AG08396 (cell line): ENCODE results near the gene CLPTM1L.
"Not testable (repeated sequence)": the region's sequence is repeated elsewhere in the genome, so short reads cannot be mapped to it uniquely, and the experiment has no call there.

Experiments used
- DNase-seq: peaks from one replicate; pipeline ENCODE4 v3.0.0; 2012; ENCODE audit warnings: low spot score, mixed read lengths

Gene CLPTM1L

GRCh38 chr5:1326532-1326875, 18.4 kb downstream of the CLPTM1L start:
- not testable (repeated sequence) for DNase-seq

GRCh38 chr5:1325870-1326531, 18.9 kb downstream of the CLPTM1L start:
- no peak for DNase-seq

GRCh38 chr5:1325191-1325741, 19.6 kb downstream of the CLPTM1L start:
- no peak for DNase-seq

- no peak for DNase-seq
These were observed 20.1 kb downstream of the CLPTM1L start for GRCh38 chr5:1324719-1325190.

GRCh38 chr5:1324301-1324700, 20.6 kb downstream of the CLPTM1L start:
- DNase-seq, result no peak

GRCh38 chr5:1323803-1324173, 21.1 kb downstream of the CLPTM1L start:
- no peak for DNase-seq

GRCh38 chr5:1322955-1323802, 21.7 kb downstream of the CLPTM1L start:
- DNase-seq, result no peak

GRCh38 chr5:1322036-1322900, 22.6 kb downstream of the CLPTM1L start:
- no peak for DNase-seq

- DNase-seq, result no peak
These were observed 23.3 kb downstream of the CLPTM1L start for GRCh38 chr5:1321576-1321975.

- DNase-seq, result no peak
These were observed 24.2 kb downstream of the CLPTM1L start for GRCh38 chr5:1320436-1321344.

- DNase-seq, result no peak
These were observed 25.3 kb downstream of the CLPTM1L start for GRCh38 chr5:1319436-1320256.

GRCh38 chr5:1318659-1319251, 26.1 kb downstream of the CLPTM1L start:
- no peak for DNase-seq

GRCh38 chr5:1317921-1318565, 26.9 kb downstream of the CLPTM1L start:
- DNase-seq, result no peak

GRCh38 chr5:1316588-1317340, 28.1 kb downstream of the CLPTM1L start:
- DNase-seq, result no peak

- DNase-seq, result no peak
These were observed 29.0 kb downstream of the CLPTM1L start for GRCh38 chr5:1315709-1316587.

GRCh38 chr5:1315018-1315708, 29.7 kb downstream of the CLPTM1L start:
- DNase-seq, result no peak

GRCh38 chr5:1314564-1314982, 30.3 kb downstream of the CLPTM1L start:
- DNase-seq, result no peak
